Stimulated activated CD8-positive, alpha-beta memory T cell treated with anti-CD3 and anti-CD28 coated beads, Interleukin-7, amount 100 ng/mL, for 4 hours (primary cell): ENCODE results near the gene GLIPR1L2.
"Not testable (repeated sequence)": the region's sequence is repeated elsewhere in the genome, so short reads cannot be mapped to it uniquely, and the experiment has no call there.

Source experiments
- DNase-seq, 2 donors: peaks; one replicate each; pipeline ENCODE4 v3.0.0-alpha.2; 2020; ENCODE audit warnings: low read depth in 2 of 2

The GLIPR1L2 gene

DNA sequence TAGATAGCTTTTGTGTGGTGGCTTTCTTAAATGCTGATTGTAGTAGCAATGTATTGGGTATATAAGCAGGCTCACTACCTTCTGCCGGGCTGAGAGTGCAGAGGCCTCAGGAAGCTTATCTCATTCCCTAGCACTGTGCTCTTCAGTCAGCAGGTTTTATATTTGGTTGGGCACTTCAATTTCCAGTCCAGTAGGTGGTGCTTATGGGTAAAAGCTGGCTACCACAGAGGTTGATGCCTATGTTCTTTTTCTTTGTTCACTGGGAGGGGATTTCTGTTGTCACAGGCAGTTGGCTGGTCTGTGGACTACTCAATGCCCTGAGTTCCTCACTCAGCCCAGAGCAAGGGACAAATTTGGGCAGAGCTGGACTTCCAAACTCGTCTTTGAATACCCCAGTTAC, 46.7 kb downstream of the GLIPR1L2 start:
- DNase-seq: no peak

DNA sequence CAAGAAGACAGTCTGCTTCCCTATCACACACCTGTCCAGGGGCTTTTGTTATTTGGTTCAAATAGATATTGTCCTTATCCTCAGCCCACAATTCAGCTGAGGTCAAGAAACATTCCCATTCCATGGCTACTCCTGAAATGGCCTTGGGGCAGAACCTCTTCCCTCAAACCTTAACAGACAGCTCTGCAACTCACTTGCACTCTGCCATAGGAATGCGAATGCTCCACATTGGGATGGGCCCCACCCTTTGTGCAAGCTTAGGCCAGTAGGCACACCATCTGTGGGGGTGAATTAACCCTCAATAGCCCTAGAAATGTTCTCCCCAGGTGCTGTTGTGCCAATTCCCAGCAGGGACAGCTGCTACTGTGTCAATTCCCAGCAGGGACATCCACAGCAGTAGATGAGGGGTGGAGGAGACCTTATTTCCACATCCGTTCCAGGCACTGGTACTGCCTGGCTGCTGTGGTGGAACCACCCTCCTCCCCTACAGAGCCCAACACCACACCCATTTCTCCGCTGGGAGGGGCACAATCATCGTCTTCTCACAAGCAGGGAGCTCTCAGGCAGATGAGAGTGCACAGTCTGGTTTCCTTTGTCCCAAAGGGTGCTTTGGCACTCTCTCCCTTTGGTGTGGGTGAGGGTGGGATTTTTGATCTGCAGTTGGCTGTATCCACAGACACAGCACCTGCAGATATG, 47.3 kb downstream of the GLIPR1L2 start:
- no peak for DNase-seq

DNA sequence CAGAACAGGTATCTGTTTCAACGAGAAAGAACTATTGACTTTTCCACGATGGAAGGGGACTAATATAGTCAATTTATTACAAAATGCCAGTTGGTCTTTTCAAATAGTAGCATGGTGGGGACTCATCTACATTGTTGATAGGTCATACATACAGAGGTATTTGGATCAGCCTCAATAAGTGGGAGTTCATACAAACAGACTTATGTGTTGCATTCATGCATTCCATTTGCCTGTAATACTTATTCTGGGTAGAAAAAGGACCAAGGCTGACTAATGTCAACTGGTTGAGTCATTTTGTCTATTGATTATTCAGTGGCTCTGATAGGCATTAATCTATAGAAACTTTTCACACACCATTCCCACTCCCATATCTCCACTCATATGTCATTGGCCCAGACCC, 48.2 kb downstream of the GLIPR1L2 start:
- DNase-seq: no peak

DNA sequence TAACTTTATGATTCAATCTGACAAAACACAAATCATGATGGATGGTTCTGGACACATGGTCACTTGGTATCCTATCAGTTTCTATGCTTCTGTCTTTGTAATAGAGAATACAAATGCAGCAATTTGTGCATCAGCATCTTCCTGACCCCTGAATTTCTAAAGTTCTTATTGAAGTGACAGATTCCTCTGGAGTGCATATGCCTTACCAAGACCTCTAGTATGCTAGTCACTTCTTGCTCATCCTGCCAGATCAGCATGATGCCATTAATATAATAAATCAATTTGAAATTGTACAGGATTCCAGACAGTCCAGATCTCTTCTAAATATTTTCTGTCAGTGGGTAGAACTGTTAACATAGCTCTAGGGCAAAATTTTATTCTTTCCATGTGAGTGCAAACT, 49.0 kb downstream of the GLIPR1L2 start:
- no peak for DNase-seq

DNA sequence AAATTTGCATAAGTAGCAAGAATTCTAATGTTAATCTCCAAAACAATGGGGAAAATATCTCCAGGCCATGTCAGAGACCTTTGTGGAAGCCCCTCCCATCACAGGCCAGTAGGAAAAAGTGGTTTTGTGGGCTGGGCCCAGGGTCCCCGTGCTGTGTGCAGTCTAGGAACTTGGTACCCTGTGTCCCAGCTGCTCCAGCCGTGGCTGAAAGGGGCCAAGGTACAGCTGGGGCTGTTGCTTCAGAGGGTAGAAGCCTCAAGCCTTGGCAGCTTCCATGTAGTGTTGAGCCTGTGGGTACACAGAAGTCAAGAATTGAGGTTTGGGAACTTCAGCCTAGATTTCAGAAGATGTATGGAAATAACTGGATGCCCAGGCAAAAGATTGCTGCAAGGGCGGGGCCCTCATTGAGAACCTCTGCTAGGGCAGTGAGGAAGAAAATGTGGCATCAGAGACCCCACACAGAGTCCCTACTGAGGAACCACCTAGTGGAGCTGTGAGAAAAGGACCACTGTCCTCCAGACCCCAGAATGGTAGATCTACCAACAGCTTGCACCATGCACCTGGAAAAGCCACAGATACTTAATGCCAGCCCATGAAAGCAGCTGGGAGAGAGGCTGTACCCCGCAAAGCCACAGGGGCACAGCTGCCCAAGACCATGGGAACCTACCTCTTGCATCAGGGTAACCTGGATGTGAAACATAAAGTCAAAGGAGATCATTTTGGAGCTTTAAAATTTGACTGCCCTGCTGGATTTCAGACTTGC, 51.0 kb downstream of the GLIPR1L2 start:
- DNase-seq: not testable (repeated sequence)

DNA sequence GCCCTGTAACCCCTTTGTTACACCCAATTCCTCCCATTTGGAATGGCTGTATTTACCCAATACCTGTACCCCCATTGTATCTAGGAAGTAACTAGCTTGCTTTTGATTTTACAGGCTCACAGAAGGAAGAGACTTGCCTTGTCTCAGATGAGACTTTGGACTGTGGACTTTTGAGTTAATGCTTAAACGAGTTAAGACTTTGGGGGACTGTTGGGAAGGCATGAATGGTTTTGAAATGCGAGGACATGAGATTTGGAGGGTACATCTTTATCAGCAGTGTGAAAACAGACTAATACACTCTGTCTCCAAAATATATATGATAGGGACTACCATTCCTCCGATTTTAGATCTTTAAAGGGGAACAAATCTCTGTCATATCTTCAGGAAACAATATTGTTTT, 51.6 kb downstream of the GLIPR1L2 start:
- DNase-seq: not testable (repeated sequence)

DNA sequence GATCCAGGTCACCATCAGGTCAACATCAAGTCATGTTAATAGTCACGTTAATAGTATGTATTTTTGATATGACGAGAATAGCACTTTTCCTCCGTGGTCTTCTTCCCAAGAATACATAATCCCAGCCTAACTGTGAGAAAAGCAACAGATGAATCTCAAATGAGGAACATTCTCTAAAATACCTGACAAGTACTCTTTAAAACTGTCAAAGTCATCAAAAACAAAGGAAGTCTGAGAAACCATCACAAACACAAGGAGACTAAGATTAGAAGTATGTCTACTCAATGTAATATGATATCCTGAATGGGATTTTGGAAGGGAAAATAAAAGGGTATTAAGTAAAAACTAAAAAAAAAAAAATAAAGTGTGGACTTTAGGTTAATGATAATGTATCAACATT, 52.8 kb downstream of the GLIPR1L2 start:
- DNase-seq: no peak

DNA sequence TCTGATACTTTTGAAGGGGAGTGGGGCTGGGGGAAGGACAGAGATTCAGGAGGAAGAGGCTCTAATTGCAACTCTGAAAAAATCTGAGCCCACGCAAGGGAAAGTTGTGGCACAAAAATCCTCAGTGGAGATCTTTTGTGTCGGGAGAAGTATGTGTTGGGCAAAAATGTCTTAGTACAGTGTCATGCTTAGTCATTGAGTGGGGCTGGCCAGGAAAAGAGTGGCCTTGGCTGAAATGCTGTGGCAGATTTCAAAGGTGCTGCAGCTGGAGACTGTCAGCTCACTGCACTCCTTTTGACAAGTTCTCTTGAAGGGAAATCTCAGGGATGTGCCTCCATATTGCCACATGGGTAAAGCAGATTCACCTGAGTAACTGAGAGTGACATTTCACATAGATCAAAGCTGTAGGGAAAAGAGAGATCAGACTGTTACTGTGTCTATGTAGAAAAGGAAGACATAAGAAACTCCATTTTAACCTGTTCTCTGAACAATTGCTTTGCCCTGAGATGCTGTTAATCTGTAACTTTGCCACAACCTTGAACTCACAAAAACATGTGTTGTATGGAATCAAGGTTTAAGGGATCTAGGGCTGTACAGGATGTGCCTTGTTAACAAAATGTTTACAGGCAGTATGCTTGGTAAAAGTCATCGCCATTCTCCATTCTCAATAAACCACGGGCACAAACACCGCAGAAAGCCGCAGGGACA, 53.7 kb downstream of the GLIPR1L2 start:
- DNase-seq: no peak

DNA sequence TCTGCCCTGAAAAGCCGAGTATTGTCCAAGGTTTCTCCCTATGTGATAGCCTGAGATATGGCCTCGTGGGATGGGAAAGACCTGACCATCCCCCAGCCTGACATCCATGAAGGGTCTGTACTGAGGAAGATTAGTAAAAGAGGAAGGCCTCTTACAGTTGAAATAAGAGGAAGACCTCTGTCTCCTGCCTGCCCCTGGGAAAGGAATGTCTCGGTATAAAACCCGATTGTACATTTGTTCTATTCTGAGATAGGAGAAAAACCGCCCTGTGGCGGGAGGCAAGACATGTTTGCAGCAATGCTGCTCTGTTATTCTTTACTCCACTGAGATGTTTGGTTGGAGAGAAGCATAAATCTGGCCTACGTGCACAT, 54.2 kb downstream of the GLIPR1L2 start:
- not testable (repeated sequence) for DNase-seq

DNA sequence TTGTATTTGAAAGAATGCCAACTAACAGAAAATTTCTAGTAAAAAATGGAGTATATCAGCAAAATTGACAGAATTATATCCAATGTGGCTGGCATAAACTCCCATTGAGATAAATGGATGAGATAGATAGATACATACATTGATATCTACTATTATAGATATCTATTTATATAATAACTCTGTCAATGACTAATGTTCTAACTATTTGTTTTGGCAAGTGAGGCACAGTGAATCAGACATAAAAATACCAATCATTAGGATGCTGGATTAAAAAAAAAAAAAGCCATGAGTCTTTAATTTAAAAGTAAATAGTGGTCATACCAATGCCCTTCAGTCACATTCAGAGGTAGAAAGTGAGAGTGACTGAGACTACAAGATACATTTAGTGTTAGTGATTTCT, 56.0 kb downstream of the GLIPR1L2 start:
- DNase-seq: no peak

DNA sequence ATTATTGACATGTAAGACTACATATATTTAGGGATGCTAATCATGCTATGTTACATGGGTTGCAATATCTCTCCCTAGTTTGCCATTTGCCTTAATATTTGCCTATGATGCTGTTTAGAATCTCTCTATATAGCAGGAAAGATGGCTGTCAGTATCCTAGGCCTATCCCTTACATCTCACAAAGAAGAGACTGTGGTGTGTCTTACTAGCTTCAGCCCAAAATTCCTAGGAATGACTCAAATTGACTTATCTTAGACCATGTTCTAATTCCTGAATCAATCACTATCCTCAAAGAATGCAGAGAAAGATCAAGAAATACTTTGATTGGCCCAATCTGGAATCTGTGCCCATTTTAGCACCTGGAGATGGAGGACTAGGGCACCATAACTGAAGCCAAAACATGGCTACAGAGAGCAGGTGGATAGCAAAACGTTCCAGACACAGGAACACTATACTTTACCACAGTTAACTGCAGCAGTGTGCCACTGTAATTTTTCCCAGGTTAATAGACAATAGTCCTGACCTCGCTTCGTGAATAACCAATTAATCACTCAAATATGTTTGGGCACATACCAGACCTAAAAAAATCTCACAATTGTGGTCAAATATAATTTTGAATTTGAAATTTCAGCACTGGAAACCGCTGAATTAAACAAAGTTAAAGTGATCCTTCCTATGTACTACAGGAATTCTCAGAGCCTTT, 57.0 kb downstream of the GLIPR1L2 start:
- DNase-seq: no peak

DNA sequence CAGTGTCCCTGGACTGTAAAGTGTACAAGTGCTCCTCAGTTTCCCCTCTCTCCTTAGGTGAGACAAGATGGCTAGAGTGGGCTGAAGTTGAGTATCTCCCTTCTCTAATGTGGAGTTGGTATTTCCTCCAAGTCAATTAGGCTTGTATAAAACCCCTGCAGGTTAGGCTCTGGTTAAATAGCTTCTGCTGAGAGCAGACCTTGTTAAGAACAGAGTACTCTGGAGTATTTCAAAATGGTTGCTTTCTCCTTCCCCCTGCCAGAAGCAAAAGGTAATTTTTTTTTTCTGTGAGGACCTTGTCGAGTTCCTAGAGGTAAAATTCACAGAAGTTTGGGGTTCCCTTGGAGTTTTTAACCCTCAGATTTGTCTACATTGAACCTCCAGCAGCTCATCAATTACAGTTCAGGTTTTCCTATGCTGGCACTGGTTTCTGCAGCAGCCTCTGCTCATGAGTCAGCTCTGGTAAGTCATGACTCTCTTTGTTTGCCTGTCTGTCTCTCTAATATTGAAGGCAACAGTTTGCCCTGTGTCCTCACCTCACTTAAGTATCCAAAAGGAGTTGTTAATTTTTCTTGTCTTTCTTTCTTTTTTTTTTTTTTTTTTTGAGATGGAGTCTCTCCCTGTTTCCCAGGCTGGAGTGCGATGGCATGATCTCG, 61.9 kb downstream of the GLIPR1L2 start:
- DNase-seq: no peak

DNA sequence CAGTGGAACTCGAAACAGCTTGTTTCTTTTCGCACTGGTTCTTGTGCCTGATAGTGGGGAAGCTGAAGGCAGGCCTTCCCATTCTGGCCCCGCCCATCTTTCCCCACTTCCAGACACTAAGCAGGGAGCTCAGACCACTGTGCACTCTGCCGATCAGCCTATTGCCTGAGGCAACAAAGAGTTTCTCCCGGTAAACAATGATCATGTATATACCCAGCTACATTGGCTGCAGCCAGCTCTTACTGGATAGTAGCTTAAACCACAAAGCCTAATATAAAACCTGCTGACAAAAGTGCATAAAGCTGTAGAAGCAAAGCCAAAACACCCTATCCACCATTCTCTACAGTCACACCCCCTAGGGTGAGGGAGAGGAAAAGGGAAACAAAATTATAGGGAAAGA, 65.0 kb downstream of the GLIPR1L2 start:
- DNase-seq: no peak

DNA sequence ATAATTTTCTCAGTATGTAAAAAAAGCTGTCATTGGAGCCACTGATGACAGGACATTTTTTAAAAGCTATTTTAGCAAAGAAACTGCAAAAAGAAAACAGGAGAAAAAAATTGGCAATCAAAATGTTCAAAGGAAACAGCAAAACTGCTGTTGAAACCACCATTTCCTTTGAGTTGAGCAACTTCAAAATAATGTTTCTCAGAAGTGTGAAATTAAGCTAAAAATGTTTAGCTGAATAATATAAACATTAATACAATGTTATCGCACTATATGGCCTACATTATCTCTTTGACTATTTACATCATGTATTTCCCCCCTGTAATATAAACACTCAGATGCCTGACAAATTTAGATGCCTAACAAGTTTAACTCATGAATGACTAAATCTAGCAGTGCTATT, 66.3 kb downstream of the GLIPR1L2 start:
- DNase-seq: no peak

DNA sequence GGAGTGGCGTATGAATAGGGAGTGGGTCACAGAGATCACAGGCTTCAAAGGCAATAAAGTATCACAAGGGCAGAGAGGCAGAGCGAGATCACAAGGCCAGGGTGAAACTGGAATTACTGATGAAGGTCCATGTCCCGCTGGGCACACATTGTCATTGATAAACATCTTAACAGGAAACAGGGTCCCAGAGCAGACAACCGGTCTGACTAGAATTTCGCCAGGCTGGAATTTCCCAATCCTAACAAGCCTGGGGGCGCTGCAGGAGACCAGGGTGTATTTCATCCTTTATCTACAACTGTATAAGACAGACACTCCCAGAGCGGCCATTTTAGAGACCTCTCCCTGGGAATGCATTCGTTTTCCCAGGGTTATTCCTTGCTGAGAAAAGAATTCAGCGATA, 67.0 kb downstream of the GLIPR1L2 start:
- not testable (repeated sequence) for DNase-seq

DNA sequence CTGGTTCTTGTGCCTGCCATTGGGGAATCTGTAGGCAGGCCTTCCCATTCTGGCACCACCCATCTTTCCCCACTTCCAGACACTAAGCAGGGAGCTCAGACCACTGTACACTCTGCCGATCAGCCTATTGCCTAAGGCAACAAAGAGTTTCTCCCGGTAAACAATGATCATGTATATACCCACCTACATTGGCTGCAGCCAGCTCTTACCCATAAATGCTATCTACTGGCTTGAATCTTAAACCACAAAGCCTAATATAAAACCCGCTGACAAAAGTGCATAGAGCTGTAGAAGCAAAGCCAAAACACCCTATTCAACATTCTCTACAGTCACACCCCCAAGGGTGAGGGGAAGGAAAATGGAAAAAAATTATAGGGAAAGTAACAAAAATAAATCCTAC, 68.9 kb downstream of the GLIPR1L2 start:
- no peak for DNase-seq

DNA sequence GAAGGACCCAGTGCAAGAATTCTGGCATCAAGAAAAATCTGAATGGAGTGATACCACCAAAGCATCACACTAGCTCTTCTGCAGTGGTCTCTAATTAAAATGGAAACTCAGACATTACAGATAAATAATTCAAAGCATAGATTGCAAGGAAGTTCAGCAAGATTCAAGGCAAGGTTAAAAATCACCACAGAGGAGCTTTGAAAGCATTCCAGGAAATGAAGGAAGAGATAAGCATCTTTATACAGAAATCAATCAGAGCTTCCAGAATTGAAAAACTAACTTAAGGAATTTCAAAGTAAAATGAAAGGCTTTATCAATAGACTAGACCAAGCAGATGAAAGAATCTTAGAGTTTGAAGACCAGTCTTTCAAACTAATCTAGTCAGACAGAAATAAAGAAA, 69.3 kb downstream of the GLIPR1L2 start:
- no peak for DNase-seq

DNA sequence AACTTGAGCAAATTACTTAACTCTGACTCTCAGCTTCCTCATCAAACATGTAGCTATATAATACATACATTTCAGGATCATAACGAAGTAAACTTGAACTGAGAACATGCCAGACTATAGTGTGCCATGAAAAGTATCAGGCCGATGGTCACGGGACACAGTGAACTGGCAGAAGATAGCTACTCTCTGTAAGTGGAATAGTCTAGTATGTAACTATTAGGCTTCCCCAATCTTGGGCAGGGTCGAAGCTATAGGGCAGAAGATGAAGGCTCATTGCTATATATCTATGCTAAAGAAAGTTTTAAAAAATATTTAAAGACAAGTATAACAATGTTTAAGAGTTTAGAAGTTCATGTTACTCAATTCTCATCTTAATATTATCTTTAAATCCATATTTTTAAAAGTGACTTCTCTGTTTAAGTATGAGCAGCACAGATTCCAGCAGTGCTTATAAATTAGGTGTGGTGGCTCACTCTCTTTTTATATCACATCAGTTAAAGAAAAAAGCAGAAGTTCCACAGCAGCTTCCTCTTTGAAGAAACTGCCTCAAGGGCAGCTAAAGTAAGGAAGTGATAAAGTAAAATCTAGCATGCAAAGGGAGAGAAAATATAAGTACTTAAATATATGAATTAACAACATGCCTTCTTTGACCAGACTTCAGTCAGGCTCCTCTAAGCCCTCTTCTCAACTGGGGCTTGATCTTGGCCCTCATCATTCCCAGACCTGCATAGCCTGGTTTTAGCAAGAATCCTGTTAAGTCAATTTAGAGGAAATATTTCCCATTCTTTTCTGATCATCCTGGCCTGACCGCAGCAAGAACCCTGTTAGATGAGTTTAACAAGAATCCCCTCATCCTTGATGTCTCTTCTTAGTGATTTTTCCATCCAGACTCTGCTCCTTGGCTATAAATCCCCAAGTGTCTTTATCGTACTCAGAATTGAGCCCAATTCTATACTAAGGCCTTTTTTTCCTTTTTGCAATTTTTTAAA, 81.3 kb downstream of the GLIPR1L2 start:
- DNase-seq: no peak

DNA sequence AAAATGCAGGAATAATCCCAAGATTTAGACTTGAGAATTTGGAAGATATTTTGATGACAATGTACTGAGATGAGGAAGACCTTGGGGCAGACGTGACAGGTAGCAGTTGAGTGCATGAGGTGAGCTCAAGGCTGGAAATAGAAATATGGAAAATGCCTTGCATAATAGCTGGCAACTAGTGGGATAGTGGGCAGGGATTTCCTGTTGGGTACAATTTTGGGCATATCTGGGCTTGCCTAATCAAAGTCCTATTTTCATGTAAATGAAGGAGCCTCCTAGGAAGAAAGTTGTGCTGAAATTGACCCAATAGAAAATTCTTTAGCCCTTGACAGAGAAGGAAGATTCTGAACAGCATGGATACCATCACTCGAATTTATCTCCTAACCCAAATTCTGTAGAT, 83.2 kb downstream of the GLIPR1L2 start:
- no peak for DNase-seq

DNA sequence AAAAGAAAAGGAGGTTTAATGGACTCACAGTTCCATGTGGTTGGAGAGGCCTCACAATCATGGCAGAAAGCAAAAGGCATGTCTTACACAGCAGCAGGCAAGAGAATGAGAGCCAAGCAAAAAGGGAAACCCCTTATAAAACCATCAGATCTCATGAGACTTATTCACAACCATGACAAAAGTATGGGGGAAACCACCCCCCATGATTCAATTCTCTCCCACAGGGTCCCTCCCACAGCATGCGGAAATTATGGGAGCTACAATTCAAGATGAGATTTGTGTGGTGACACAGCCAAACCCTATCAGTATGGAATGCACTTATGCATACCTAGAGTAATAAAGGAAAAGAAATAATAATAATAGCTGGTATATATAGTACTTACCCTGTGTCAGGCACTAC, 85.2 kb downstream of the GLIPR1L2 start:
- DNase-seq: no peak

DNA sequence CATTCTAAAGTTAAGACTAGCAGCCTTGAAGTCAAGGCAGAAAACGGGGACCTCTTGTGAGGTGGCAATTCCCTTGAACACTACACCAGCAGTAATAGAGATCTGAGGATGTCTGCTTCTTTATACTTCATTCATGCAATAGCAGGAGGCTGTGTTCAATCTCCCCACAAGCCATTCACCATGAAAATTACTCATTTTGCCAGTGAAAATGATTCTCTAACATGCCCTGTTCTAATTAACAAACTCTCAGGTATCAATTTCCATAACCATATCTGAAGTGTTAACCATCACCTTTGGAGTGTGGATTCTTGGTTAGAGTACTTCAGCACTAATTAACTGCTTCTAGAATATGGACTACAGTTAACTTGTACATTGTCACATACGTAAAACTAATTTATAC, 86.2 kb downstream of the GLIPR1L2 start:
- no peak for DNase-seq
